Measurements from ENCODE around the gene SRSF10. TPM values are rescaled to one million over a fixed set of nuclear protein-coding genes. Genes with fewer than 3 reads are reported as not detected.
"Not testable (repeated sequence)": the region's sequence is repeated elsewhere in the genome, so short reads cannot be mapped to it uniquely, and the experiment has no call there.

SRSF10 gene
- total and polyA plus RNA-seq, 8 donors: 25.5 to 78.8 (median 41.1) TPM

DNA sequence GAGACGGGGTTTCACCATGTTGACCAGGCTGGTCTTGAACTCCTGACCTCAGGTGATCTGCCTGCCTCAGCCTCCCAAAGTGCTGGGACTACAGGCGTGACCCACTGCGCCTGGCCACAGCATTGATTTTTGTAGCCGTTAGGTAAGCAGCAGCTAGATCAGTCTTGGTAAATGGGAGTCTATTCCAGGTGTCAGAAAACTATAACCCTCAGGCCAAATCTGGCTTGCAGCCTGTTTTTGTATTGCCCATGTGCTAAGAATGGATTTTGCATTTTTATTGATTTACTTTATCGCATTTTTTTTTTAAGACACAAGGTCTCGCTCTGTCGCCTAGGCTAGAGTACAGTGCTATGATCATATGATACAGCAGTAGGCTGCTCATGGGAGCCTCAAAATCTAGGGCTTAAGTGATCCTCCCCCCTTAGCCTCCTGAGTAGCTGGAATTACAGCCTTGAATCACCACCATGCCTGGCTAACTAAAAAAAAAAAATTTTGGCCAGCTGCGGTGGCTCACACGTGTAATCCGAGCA lies 16.6 kb upstream of the SRSF10 start:
- DNase-seq (peak in 4 of 6 donors; percentile 46 to 74 (median 50)), ATAC-seq (peak; percentile 80 to 94 (median 84)), FAIRE-seq (no peak)
- Histone ChIP-seq H3K9me3 (no peaks in the 10 kb centered on the region), H3K36me3 (no peaks in the 10 kb centered on the region), H3K4me3 (no peak overlapping the region), H3K27ac (peak overlapping the region in 2 of 4 donors; percentile 7 to 19), H3K27me3 (no peaks in the 10 kb centered on the region), H3K4me1 (peaks cover 0 to 6% (median 2%) of the 10 kb centered on the region in 3 donors)
- intact Hi-C loops (cut with DNase I): no loop called here
- WGBS, 2 donors: 22 to 27% methylated on average over 10 of the region's 10 CpGs
- TF ChIP-seq, protein P1, sequence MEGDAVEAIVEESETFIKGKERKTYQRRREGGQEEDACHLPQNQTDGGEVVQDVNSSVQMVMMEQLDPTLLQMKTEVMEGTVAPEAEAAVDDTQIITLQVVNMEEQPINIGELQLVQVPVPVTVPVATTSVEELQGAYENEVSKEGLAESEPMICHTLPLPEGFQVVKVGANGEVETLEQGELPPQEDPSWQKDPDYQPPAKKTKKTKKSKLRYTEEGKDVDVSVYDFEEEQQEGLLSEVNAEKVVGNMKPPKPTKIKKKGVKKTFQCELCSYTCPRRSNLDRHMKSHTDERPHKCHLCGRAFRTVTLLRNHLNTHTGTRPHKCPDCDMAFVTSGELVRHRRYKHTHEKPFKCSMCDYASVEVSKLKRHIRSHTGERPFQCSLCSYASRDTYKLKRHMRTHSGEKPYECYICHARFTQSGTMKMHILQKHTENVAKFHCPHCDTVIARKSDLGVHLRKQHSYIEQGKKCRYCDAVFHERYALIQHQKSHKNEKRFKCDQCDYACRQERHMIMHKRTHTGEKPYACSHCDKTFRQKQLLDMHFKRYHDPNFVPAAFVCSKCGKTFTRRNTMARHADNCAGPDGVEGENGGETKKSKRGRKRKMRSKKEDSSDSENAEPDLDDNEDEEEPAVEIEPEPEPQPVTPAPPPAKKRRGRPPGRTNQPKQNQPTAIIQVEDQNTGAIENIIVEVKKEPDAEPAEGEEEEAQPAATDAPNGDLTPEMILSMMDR (IDR thresholded peaks at IDR 0.05): no peak

DNA sequence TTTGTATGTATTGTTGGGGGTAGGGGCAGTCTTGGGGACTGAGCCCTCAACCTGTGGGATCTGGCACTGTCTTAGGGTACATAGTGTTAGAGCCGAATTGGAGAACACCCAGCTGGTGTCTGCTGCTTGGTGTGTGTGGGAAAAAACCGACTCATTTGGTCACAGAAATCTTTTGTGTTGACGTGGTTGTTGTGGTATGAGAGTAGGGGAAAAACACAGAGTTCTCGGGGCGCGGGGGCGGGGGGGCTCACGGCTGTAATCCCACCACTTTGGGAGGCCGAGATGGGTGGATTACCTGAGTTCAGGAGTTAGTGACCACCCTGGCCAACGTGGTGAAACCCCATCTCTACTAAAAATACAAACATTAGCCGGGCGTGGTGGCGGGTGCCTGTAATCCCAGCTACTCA lies 15.3 kb upstream of the SRSF10 start:
- no peak for FAIRE-seq
- no peak overlapping the region for H3K27ac ChIP-seq
- intact Hi-C loops (cut with DNase I): no loop called here
- WGBS, 2 donors: 79 to 87% methylated on average over 10 to 13 of the region's 13 CpGs
- TF ChIP-seq, protein P1 (IDR thresholded peaks at IDR 0.05): no peak
- H3K9me3 ChIP-seq: no peaks in the 10 kb centered on the region
- H3K27me3 ChIP-seq: no peaks in the 10 kb centered on the region
- H3K4me3 ChIP-seq: no peak overlapping the region
- H3K36me3 ChIP-seq: no peaks in the 10 kb centered on the region
- peaks cover 0 to 6% (median 2%) of the 10 kb centered on the region in 3 donors for H3K4me1 ChIP-seq
- DNase-seq: no peak
- ATAC-seq: no peak

DNA sequence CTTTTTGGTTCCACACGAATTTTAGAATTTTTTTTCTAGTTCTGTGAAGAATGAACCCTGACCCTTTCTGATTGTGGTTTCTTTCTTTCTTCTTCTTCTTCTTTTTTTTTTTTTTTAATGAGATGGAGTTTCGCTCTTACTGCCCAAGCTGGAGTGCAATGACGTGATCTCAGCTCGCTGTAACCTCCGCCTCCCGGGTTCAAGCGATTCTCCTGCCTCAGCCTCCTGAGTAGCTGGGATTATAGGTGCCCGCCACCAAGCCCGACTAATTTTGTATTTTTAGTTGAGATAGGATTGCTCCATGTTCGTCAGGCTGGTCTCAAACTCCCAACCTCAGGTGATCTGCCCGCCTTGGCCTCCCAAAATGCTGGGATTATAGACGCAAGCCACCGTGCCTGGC lies 11.9 kb upstream of the SRSF10 start:
- FAIRE-seq; H3K27ac ChIP-seq; H3K9me3 ChIP-seq; H3K4me3 ChIP-seq; DNase-seq; H3K4me1 ChIP-seq; H3K36me3 ChIP-seq; intact Hi-C loops (cut with DNase I); ATAC-seq; H3K27me3 ChIP-seq: not testable (repeated sequence)
- WGBS, 2 donors: 85 to 91% methylated on average over 13 of the region's 13 CpGs

DNA sequence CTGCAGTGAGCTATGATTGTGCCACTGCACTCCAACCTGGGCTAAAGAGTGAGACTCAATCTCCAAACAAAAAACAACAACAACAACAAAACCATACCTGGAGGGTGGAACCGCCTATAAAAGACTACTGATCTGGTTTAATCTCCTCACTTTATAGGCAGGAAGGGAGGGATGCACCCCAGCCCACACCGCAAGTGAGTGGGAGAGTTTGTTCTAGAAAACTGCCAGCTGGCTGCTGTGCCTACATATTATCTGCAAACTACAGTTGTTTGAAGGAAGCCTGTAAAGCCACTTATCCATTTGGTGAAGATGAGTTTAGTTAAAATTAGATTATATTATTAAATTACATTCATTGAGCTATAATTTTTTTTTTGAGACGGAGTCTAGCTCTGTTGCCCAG lies 9.1 kb upstream of the SRSF10 start:
- Histone ChIP-seq H3K36me3 (no peaks in the 10 kb centered on the region), H3K27me3 (no peaks in the 10 kb centered on the region), H3K9me3 (no peaks in the 10 kb centered on the region), H3K4me3 (no peak overlapping the region), H3K4me1 (peaks cover 0 to 6% (median 3%) of the 10 kb centered on the region in 3 donors), H3K27ac (no peak overlapping the region)
- FAIRE-seq (no peak), ATAC-seq (no peak), DNase-seq (no peak)
- intact Hi-C loops (cut with DNase I): no loop called here
- WGBS, 2 donors: 74 to 79% methylated on average over 3 of the region's 3 CpGs
- TF ChIP-seq, protein P1 (IDR thresholded peaks at IDR 0.05): no peak

DNA sequence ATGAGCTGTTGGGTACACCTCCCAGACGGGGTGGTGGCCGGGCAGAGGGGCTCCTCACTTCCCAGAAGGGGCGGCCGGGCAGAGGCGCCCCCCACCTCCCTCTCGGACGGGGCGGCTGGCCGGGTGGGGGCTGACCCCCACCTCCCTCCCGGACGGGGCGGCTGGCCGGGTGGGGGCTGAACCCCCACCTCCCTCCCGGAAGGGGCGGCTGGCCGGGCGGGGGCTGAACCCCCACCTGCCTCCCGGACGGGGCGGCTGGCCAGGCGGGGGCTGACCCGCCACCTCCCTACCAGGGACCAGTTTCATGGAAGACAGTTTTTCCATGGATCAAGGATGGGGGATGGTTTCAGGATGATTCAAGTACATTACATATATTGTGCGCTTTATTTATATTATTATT lies 6.9 kb upstream of the SRSF10 start:
- H3K4me3 ChIP-seq; ATAC-seq; H3K4me1 ChIP-seq; H3K27me3 ChIP-seq; H3K9me3 ChIP-seq; intact Hi-C loops (cut with DNase I); DNase-seq; FAIRE-seq; H3K36me3 ChIP-seq; H3K27ac ChIP-seq: not testable (repeated sequence)
- 94 to 97% methylated on average over 15 to 23 of the region's 23 CpGs for WGBS, 2 donors

DNA sequence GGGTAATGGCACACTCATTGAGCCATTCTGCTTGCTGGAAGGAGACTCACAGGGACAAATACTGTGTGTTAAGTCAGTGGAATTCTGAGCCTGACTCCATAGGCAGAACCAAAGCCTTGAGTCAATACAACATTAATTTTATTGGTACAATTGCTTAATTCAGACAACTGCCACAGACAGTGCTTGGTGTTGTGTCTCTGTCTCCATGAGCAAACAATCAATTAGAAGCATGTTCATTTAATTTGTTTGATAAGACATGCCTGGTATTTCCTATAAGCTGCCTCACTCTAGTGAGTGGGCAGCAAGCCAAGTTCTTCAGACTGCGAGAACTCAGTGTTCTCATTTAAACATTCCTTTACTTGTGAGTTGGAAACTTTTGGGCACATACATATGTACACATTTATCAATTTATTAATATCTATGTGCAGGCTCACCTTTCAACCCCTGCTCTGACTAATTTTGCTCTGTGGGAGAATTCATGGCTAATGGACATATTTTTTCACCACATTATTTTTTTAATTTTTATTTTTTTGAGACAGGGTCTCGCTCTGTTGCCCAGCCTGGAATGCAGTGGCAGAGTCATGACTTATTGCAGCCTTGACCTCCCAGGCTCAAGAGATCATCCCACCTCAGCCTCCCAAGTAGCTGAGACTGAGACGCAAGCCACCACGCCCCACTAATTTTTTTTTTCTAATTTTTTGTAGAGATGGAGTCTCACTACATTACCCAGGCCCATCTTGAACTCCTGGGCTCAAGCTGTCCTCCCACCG lies 4.5 kb upstream of the SRSF10 start:
- Histone ChIP-seq H3K27ac (peak overlapping the region in 1 of 4 donors; percentile 37), H3K4me1 (peaks cover 0 to 12% (median 10%) of the 10 kb centered on the region in 3 donors), H3K27me3 (no peaks in the 10 kb centered on the region), H3K9me3 (no peaks in the 10 kb centered on the region), H3K36me3 (no peaks in the 10 kb centered on the region), H3K4me3 (no peak overlapping the region)
- ATAC-seq (no peak), FAIRE-seq (no peak), DNase-seq (peak in 1 of 6 donors; percentile 39)
- 67 to 73% methylated on average over 5 of the region's 5 CpGs for WGBS, 2 donors
- intact Hi-C loops (cut with DNase I): no loop called here
- TF ChIP-seq, protein P1 (IDR thresholded peaks at IDR 0.05): no peak

All from pancreas (tissue), 10 donors.